KG1 (cell line): ENCODE data around the gene PRXL2C.

Source experiments
- DNase-seq: peaks from one replicate; lab custom pipeline; 2025; lab: John Stamatoyannopoulos, UW

PRXL2C gene

GRCh38 chr9:96612105-96612965 lies 42.8 kb downstream of the PRXL2C start:
- no peak for DNase-seq

- no peak for DNase-seq
These were observed 43.8 kb downstream of the PRXL2C start for GRCh38 chr9:96611302-96611701.

GRCh38 chr9:96609732-96610131 lies 45.4 kb downstream of the PRXL2C start:
- no peak for DNase-seq

DNA sequence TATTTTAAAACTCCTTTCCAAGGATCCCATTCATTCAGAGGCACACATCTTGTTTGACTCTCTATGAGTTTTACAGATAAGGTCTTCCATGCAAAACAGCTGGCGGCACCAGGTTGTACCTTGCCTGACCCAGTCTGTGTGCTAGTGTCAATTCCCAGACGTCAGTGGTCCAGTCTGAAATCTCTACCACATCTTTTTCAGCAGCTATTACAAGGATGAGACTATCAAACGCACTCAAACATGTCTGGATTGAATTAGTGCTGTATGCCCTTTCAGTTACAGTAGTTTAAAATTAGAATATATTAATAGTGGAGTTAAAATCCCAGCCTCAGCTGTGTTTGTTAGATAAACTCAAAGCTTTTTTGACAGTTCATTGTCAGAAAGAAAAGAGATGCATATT lies 47.1 kb downstream of the PRXL2C start:
- no peak for DNase-seq

DNA sequence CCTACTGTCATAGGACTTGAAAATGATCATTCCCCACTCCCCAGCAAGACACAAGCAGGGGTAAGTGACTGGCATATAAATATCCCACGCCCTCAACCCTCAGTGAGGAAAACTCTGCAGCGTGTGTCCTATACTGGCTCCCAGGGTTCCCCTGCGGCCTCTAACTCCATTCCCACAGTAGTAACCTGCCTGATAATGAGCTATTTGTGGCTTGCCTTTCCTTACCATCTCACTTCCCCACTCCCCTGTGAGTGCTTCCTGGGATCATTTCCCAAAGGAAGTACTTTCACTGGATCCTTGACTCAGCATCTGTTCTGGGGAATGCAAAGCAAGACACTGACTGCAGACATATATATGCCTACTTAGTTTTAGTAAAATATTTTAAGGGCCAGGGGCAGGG lies 49.8 kb downstream of the PRXL2C start:
- no peak for DNase-seq

DNA sequence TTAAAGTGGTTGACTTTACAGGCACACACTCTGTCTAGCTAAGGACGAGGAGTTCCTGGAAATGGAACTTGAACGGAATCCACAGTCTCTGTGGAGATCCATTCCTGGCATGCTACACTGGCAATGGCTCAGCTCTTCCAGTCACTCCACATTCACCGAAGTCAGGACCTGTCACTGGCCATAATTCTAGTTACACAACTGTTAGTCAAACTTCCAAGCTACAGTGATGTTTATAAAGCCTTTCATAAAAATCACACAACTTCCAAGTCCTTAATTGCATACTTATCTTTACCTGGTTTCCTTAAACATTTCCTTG lies 51.2 kb downstream of the PRXL2C start:
- no peak for DNase-seq

DNA sequence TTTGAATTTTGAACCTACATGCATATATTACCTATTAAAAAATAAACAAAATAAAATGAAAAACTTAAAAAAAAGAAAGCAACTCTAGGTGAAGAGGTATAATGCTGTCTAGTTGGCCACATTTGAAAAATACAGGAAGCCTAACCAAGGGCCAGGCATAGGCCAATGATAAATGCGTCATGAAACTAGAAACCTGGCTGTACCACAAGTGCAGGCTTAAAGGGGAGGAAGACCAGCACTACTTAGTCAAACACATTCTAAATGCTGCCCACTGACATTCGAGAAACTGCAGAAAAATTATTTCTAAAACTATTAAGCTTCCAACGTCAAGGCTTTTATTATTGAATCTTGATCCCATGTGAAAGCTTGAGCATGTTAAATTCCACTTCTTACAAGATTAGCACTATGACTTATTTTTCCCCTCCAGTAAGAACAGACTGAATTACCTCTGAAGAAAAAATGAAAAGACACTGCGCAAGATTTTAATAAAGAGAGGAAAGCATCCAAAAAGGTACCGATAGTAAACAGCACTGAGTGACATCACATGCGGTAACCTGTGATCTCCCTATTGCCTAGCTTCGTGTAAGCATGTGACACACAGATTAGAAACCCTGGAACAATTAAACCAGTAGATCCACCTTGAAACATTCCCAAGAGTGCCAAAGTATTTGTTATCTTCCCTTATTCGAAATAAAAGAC lies 51.7 kb downstream of the PRXL2C start:
- DNase-seq: no peak

- DNase-seq: no peak
These were observed 55.8 kb downstream of the PRXL2C start for GRCh38 chr9:96599298-96599697.

GRCh38 chr9:96596601-96597111 lies 58.5 kb downstream of the PRXL2C start:
- no peak for DNase-seq
